Activated T-cell treated with anti-CD3 and anti-CD28 coated beads for 24 hours (primary cell): ENCODE results near the gene LMF1.

Experiments
- DNase-seq: peaks from one replicate; pipeline ENCODE4 v3.0.0-alpha.2; 2020; ENCODE audit warnings: low read depth

The LMF1 gene

GRCh38 chr16:984736-985636 is 14.2 kb upstream of the LMF1 start:
- no peak for DNase-seq

- DNase-seq, result no peak
Observed at GRCh38 chr16:984121-984694, 13.4 kb upstream of the LMF1 start.

- no peak for DNase-seq
Observed at GRCh38 chr16:983044-984030, 12.6 kb upstream of the LMF1 start.

- no peak for DNase-seq
Observed at GRCh38 chr16:982145-983043, 11.6 kb upstream of the LMF1 start.

GRCh38 chr16:981695-982144 is 10.9 kb upstream of the LMF1 start, which contains the start of gene SOX8:
SOX8 (plus strand) TSS chr16:981770; CDS start chr16:981923, 153 bp downstream.
- DNase-seq, result no peak

- DNase-seq, result no peak
Observed at GRCh38 chr16:980595-980854, 9.7 kb upstream of the LMF1 start.

GRCh38 chr16:979859-980594 is 9.2 kb upstream of the LMF1 start:
- DNase-seq, result no peak

GRCh38 chr16:979147-979546 is 8.4 kb upstream of the LMF1 start:
- DNase-seq, result no peak

GRCh38 chr16:978403-978802 is 7.6 kb upstream of the LMF1 start:
- DNase-seq, result no peak

- DNase-seq, result no peak
Observed at GRCh38 chr16:977896-978295, 7.1 kb upstream of the LMF1 start.

- no peak for DNase-seq
Observed at GRCh38 chr16:977081-977701, 6.4 kb upstream of the LMF1 start.

- no peak for DNase-seq
Observed at GRCh38 chr16:976389-976931, 5.7 kb upstream of the LMF1 start.

- DNase-seq, result no peak
Observed at GRCh38 chr16:975291-975690, 4.5 kb upstream of the LMF1 start.

GRCh38 chr16:974611-975261 is 4.0 kb upstream of the LMF1 start:
- no peak for DNase-seq

GRCh38 chr16:974001-974601 is 3.3 kb upstream of the LMF1 start:
- DNase-seq, result no peak

GRCh38 chr16:973366-973765 is 2.6 kb upstream of the LMF1 start:
- DNase-seq, result no peak

GRCh38 chr16:972316-973002 is 1.7 kb upstream of the LMF1 start:
- no peak for DNase-seq

- no peak for DNase-seq
Observed at GRCh38 chr16:971981-972315, 1.2 kb upstream of the LMF1 start.

GRCh38 chr16:971582-971905 is 760 bp upstream of the LMF1 start:
- no peak for DNase-seq
